HepG2 (cell line): Measurements from ENCODE around the gene SRPRB. TPM values are rescaled to one million over a fixed set of nuclear protein-coding genes. Genes with fewer than 3 reads are reported as not detected.

Source experiments
- ATAC-seq: fragments of 200-7000 bp; cut with Tn5 transposase; 3 replicates; pipeline ENCODE4 v1.9.1; 2020; ENCODE audit warnings: mild to moderate bottlenecking, moderate library complexity
- BruUV-seq: library from RNA; stranded (reverse); fragments of 400-500 nt; replicated peaks from 2 replicates; lab custom pipeline; 2021; lab: Mats Ljungman, UMichigan
- CTCF ChIA-PET: fragments of 300-600 bp; formaldehyde crosslinking; extraction: SDS; loops from one replicate; lab custom pipeline; 2021; ENCODE audit warnings: low total read pairs, inconsistent platforms, low intra/inter-chr PET ratio; lab: Yijun Ruan, JAX
- POLR2A ChIA-PET: fragments of 350-600 bp; sonication (Branson Sonifier 250); formaldehyde crosslinking; loops from one replicate; lab custom pipeline; 2020; ENCODE audit warnings: antibody characterized with exemption, inconsistent platforms; lab: Yijun Ruan, JAX
- DNase-seq: peaks from one replicate; pipeline ENCODE4 v3.0.0-alpha.2; 2015; ENCODE audit warnings: low spot score
- FAIRE-seq: peaks from 3 replicates; lab custom pipeline; 2011; peaks lifted over from hg19 to GRCh38; lab: Jason Lieb, UNC
- H2AFZ ChIP-seq: one replicate; pipeline ENCODE4 v1.6.1; 2011; ENCODE audit warnings: low read length, inconsistent platforms
- H3K27ac ChIP-seq: fragments of 300-600 bp; 3 replicates; pipeline ENCODE4 v1.8.0; 2011; ENCODE audit warnings: mixed run types, mild to moderate bottlenecking, mixed read lengths, low read length, inconsistent platforms; ENCODE audit not compliant: insufficient read depth; ENCODE audit errors: extremely low read length
- H3K27me3 ChIP-seq, 2 experiments: fragments of 200-600 bp in 1 of 2; 2 replicates in 1 of 2; 3 replicates in 1 of 2; pipeline versions ENCODE4 v1.6.0 to v1.8.0; 2011; ENCODE audit warnings: low read length in 2 of 2, mild to moderate bottlenecking in 2 of 2, moderate library complexity in 2 of 2, inconsistent platforms in 1 of 2; ENCODE audit not compliant: insufficient read depth in 2 of 2, control insufficient read depth in 1 of 2
- H3K36me3 ChIP-seq, 2 experiments: fragments of 200-600 bp in 1 of 2; replicated peaks in 1 of 2; 2 replicates in 1 of 2; 3 replicates in 1 of 2; pipeline versions ENCODE4 v1.5.1 to v1.8.0; 2011; ENCODE audit warnings: low read length in 2 of 2, inconsistent platforms in 1 of 2; ENCODE audit not compliant: insufficient read depth in 2 of 2, control insufficient read depth in 1 of 2
- H3K4me1 ChIP-seq: 2 replicates; pipeline ENCODE4 v1.5.1; 2012; ENCODE audit warnings: low read length, inconsistent platforms; ENCODE audit not compliant: insufficient read depth
- H3K4me2 ChIP-seq: 2 replicates; pipeline ENCODE4 v1.6.0; 2011; ENCODE audit warnings: low read depth, low read length, inconsistent platforms
- H3K4me3 ChIP-seq, 3 experiments: fragments of 200-600 bp in 1 of 3; sonication (generic), shearing (Covaris generic) in 1 of 3; replicated peaks in 1 of 3; 2 replicates each; pipeline ENCODE4 v1.5.1; 2011 to 2016; ENCODE audit warnings: low read length in 3 of 3, inconsistent platforms in 2 of 3, low read depth in 2 of 3, mild to moderate bottlenecking in 2 of 3, control low read depth in 1 of 3, mixed read lengths in 1 of 3; ENCODE audit not compliant: insufficient read depth in 1 of 3
- H3K79me2 ChIP-seq: one replicate; pipeline ENCODE4 v1.6.1; 2011; ENCODE audit warnings: low read length, inconsistent platforms; ENCODE audit not compliant: insufficient read depth
- H3K9ac ChIP-seq: 2 replicates; pipeline ENCODE4 v1.6.0; 2011; ENCODE audit warnings: mild to moderate bottlenecking, low read depth, low read length, inconsistent platforms; ENCODE audit not compliant: insufficient read depth
- H3K9me3 ChIP-seq: 2 replicates; pipeline ENCODE4 v1.5.1; 2012; ENCODE audit warnings: mild to moderate bottlenecking, low read length
- H4K20me1 ChIP-seq: 2 replicates; pipeline ENCODE4 v1.6.0; 2011; ENCODE audit warnings: inconsistent platforms, mild to moderate bottlenecking, low read length, moderate library complexity; ENCODE audit not compliant: insufficient read depth
- ATF7 ChIP-seq, 2 experiments: fragments of 450-650 bp in 1 of 2; sonication (generic) in 1 of 2; formaldehyde crosslinking in 1 of 2; IDR thresholded peaks; 2 replicates each; pipeline versions ENCODE4 v1.4.0 to v1.6.1; 2016 to 2020; ENCODE audit warnings: antibody characterized with exemption in 1 of 2, mild to moderate bottlenecking in 1 of 2, missing genetic modification reagents in 1 of 2
- CHD2 ChIP-seq: IDR thresholded peaks from 2 replicates; pipeline ENCODE4 v1.6.1; 2011; ENCODE audit warnings: low read depth, low read length, improper control_type of control experiment
- CREB1 ChIP-seq, 2 experiments: fragments of 450-650 bp in 1 of 2; IDR thresholded peaks; 2 replicates each; pipeline ENCODE4 v1.6.1; 2016 to 2017; ENCODE audit warnings: control low read depth in 1 of 2, mild to moderate bottlenecking in 1 of 2, missing compliant biosample characterization in 1 of 2, missing genetic modification characterization in 1 of 2
- EP300 ChIP-seq, 3 experiments: sonication (generic) in 1 of 3; formaldehyde crosslinking in 1 of 3; IDR thresholded peaks; 2 replicates each; pipeline versions ENCODE4 v1.5.1 to v1.6.1; 2011 to 2020; ENCODE audit warnings: low read depth in 2 of 3, low read length in 2 of 3, borderline replicate concordance in 1 of 3, improper control_type of control experiment in 1 of 3, mild to moderate bottlenecking in 1 of 3, missing genetic modification reagents in 1 of 3, moderate library complexity in 1 of 3
- EZH2 ChIP-seq: conservative IDR thresholded peaks from 2 replicates; pipeline ENCODE4 v1.6.1; 2012; ENCODE audit warnings: mild to moderate bottlenecking, low read depth, low read length, moderate library complexity
- NFKB2 ChIP-seq: sonication (generic); formaldehyde crosslinking; IDR thresholded peaks from 2 replicates; pipeline ENCODE4 v1.4.0; 2020; ENCODE audit warnings: missing genetic modification reagents, borderline replicate concordance
- RBFOX2 ChIP-seq: fragments of 200-400 bp; formaldehyde crosslinking; IDR thresholded peaks from 2 replicates; pipeline ENCODE4 v1.6.1; 2017; ENCODE audit warnings: low read depth, mild to moderate bottlenecking, low read length
- RBM22 ChIP-seq: fragments of 200-400 bp; formaldehyde crosslinking; optimal IDR thresholded peaks from 2 replicates; pipeline ENCODE3; 2017; ENCODE audit warnings: mild to moderate bottlenecking, low read length, moderate library complexity
- RFX5 ChIP-seq: IDR thresholded peaks from 2 replicates; pipeline ENCODE4 v1.6.1; 2011; ENCODE audit warnings: low read depth, low read length, improper control_type of control experiment
- SNAPC5 ChIP-seq: sonication (generic); formaldehyde crosslinking; IDR thresholded peaks from 2 replicates; pipeline ENCODE4 v1.8.1; 2023; ENCODE audit warnings: mild to moderate bottlenecking, missing genetic modification reagents, borderline replicate concordance
- ZFP1 ChIP-seq: IDR thresholded peaks from 2 replicates; pipeline ENCODE4 v1.6.1; 2016
- ZFP36L2 ChIP-seq: sonication (generic); formaldehyde crosslinking; IDR thresholded peaks from 2 replicates; pipeline ENCODE4 v1.4.0; 2020; ENCODE audit warnings: missing genetic modification reagents
- ZNF430 ChIP-seq: sonication (generic); formaldehyde crosslinking; IDR thresholded peaks from 2 replicates; pipeline ENCODE4 v1.9.0; 2021; ENCODE audit warnings: mild to moderate bottlenecking, missing genetic modification reagents
- ZNF788 ChIP-seq: sonication (generic); formaldehyde crosslinking; IDR thresholded peaks from 2 replicates; pipeline ENCODE4 v1.5.0; 2020; ENCODE audit warnings: mild to moderate bottlenecking, missing genetic modification reagents, borderline replicate concordance
- ZSCAN29 ChIP-seq: sonication (generic); formaldehyde crosslinking; conservative IDR thresholded peaks from 2 replicates; pipeline ENCODE4 v1.4.0; 2020; ENCODE audit warnings: mild to moderate bottlenecking, missing genetic modification reagents
- WGBS: methylation state at CpG from one replicate; pipeline ENCODE4 v1.1.6; 2017; ENCODE audit warnings: low lambda C conversion rate; 5-methylcytosine and 5-hydroxymethylcytosine counted together
- in situ Hi-C: cut with HindIII; loops from 2 replicates; pipeline ENCODE4 v1.10.0; 2017; ENCODE audit warnings: low pct_unique_long_range_greater_than_20kb; ENCODE audit not compliant: extremely low pct_ligation_motif_present
- intact Hi-C: fragments of 100-400 bp; cut with micrococcal nuclease; formaldehyde crosslinking; loops from one replicate; pipeline ENCODE4 v1.10.0; 2022; ENCODE audit not compliant: unreplicated experiment
- polyA plus RNA-seq, 8 experiments: library from polyadenylated mRNA; depleted of rRNA in 3 of 8; stranded (reverse) in 7 of 8; unstranded in 1 of 8; fragments of >200 nt; fragmentation: Illumina TruSeq in 4 of 8; extraction: Trizol in 4 of 8; gene quantifications; 2 replicates each; pipeline versions ENCODE4 v1.2.1 to v1.2.3, GENCODE V29; 2011 to 2016; ENCODE audit warnings: low read depth in 4 of 8, missing spikeins in 1 of 8, mixed read lengths in 1 of 8; ENCODE audit not compliant: insufficient read depth in 1 of 8
- total RNA-seq, 5 experiments: library from RNA; depleted of rRNA; stranded (reverse); fragments of >200 nt; fragmentation: Illumina TruSeq; extraction: Trizol; gene quantifications; 2 replicates each; pipeline ENCODE4 v1.2.3, GENCODE V29; 2016; ENCODE audit warnings: low read depth in 1 of 5

Gene SRPRB
- total and polyA plus RNA-seq, 2 of the 13 experiments (the other 11 are each of a cell fraction or from before 2014, with no cell fraction given): 41.0 to 111 TPM

GRCh38 chr3:133767607-133768006, 38.0 kb upstream of the SRPRB start:
- ChIA-PET POLR2A (interaction anchor here (0.9 kb wide), 1 partner anchor 8 kb away, joined by 3 read pairs; no protein-coding TSS in a partner anchor), CTCF (no interaction called here)
- no peaks in the 10 kb centered on the region for H3K27me3 ChIP-seq
- no peaks in the 10 kb centered on the region for H3K79me2 ChIP-seq
- H3K9me3 ChIP-seq: no peaks in the 10 kb centered on the region
- H3K9ac ChIP-seq: no peak overlapping the region
- no peak for FAIRE-seq
- no peak overlapping the region for H3K4me3 ChIP-seq
- in situ Hi-C loops (no loop called here), intact Hi-C loops (no loop called here)
- DNase-seq: no peak
- peaks cover 83% of the 10 kb centered on the region for H3K4me1 ChIP-seq
- H4K20me1 ChIP-seq: peaks cover 74% of the 10 kb centered on the region
- 100% methylated on average over 1 of the region's 1 CpG for WGBS
- H3K4me2 ChIP-seq: no peak overlapping the region
- TF ChIP-seq EP300 (IDR thresholded peaks at IDR 0.05; ENCODE audit: low read depth in 2 of 2, low read length in 2 of 2): no peak
- TF ChIP-seq EP300 (CRISPR knock-in tag; IDR thresholded peaks at IDR 0.05; ENCODE audit: borderline replicate concordance): no peak
- TF ChIP-seq RFX5: no peak
- TF ChIP-seq ZFP36L2 (CRISPR knock-in tag): no peak
- peak; percentile 48; the same call in 1 of the 2 replicates for TF ChIP-seq CREB1 (IDR thresholded peaks at IDR 0.05)
- no peak for TF ChIP-seq CREB1 (CRISPR knock-in tag; IDR thresholded peaks at IDR 0.05)
- no peak for TF ChIP-seq ZNF430 (CRISPR knock-in tag)
- TF ChIP-seq ATF7 (IDR thresholded peaks at IDR 0.05): peak; percentile 95
- TF ChIP-seq ATF7 (CRISPR knock-in tag; IDR thresholded peaks at IDR 0.05): no peak
- TF ChIP-seq EZH2: no peak
- TF ChIP-seq ZSCAN29 (CRISPR knock-in tag): no peak
- TF ChIP-seq ZNF788: no peak
- no peak for TF ChIP-seq CHD2
- no peak for TF ChIP-seq SNAPC5 (CRISPR knock-in tag)
- TF ChIP-seq RBFOX2: peak; percentile 53; the same call in 1 of the 2 replicates
- TF ChIP-seq NFKB2 (CRISPR knock-in tag): no peak
- no peak for TF ChIP-seq ZFP1 (CRISPR knock-in tag)
- peak; percentile 53 for TF ChIP-seq RBM22
- no peak overlapping the region for H2AFZ ChIP-seq
- H3K27ac ChIP-seq: peak overlapping the region; percentile 7
- BruUV-seq: no TSS peak
- peaks cover 40 to 95% of the 10 kb centered on the region in 2 experiments for H3K36me3 ChIP-seq
- ATAC-seq: no peak
